ENCODE results near the gene FAM13A.

GRCh38 chr4:88735564-88735963, 321.4 kb downstream of the FAM13A start:
- no peak for TF ChIP-seq POLR2A (IDR thresholded peaks at IDR 0.05)
- TF ChIP-seq, protein P1, sequence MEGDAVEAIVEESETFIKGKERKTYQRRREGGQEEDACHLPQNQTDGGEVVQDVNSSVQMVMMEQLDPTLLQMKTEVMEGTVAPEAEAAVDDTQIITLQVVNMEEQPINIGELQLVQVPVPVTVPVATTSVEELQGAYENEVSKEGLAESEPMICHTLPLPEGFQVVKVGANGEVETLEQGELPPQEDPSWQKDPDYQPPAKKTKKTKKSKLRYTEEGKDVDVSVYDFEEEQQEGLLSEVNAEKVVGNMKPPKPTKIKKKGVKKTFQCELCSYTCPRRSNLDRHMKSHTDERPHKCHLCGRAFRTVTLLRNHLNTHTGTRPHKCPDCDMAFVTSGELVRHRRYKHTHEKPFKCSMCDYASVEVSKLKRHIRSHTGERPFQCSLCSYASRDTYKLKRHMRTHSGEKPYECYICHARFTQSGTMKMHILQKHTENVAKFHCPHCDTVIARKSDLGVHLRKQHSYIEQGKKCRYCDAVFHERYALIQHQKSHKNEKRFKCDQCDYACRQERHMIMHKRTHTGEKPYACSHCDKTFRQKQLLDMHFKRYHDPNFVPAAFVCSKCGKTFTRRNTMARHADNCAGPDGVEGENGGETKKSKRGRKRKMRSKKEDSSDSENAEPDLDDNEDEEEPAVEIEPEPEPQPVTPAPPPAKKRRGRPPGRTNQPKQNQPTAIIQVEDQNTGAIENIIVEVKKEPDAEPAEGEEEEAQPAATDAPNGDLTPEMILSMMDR (IDR thresholded peaks at IDR 0.05) = no peak

Measured in esophagus squamous epithelium (tissue), 4 donors.